ENCODE results near the gene DLGAP1. TPM values are rescaled to one million over a fixed set of nuclear protein-coding genes. Genes with fewer than 3 reads are reported as not detected.

The DLGAP1 gene
- total and polyA plus RNA-seq, 2 experiments from 2014 or later, result 0.13 to 0.22 TPM

- no peak overlapping the region for H3K4me2 ChIP-seq (ENCODE audit: unreplicated experiment)
- H3K4me3 ChIP-seq, result no peak overlapping the region
- no peaks in the 10 kb centered on the region for H3K79me2 ChIP-seq (ENCODE audit: insufficient read depth)
- H2AFZ ChIP-seq, result no peak overlapping the region
- in situ Hi-C loops (cut with MboI), result no loop called here
- WGBS, 2 experiments (ENCODE audit: low coverage in 1 of 2, low lambda C conversion rate in 2 of 2, missing lambda C conversion rate in 2 of 2), result 16% methylated on average over 3 of the region's 3 CpGs
- TF ChIP-seq EZH2 (IDR thresholded peaks at IDR 0.05; ENCODE audit: insufficient read depth, poor library complexity, severe bottlenecking) (no peak), EZH2phosphoT487 (IDR thresholded peaks at IDR 0.05; ENCODE audit: insufficient read depth, low read depth) (no peak)
- no peaks in the 10 kb centered on the region; the same call in 1 of the 2 replicates for H3F3A ChIP-seq (ENCODE audit: insufficient read depth)
- DNase-seq, result no peak
- no peak overlapping the region for H3K9ac ChIP-seq
- 0 out of 2 replicates have a peak, but pooled peaks cover 9% of the 10 kb centered on the region for H3K4me1 ChIP-seq (ENCODE audit: insufficient read depth)
- no peak overlapping the region for H3K27ac ChIP-seq
- no peaks in the 10 kb centered on the region for H3K36me3 ChIP-seq (ENCODE audit: low read depth)
- no peaks in the 10 kb centered on the region for H4K20me1 ChIP-seq (ENCODE audit: insufficient read depth)
- H3K9me2 ChIP-seq (ENCODE audit: insufficient read depth), result no peaks in the 10 kb centered on the region
- no peaks in the 10 kb centered on the region for H3K27me3 ChIP-seq (replicated peaks; ENCODE audit: insufficient read depth)
- H3K9me3 ChIP-seq (ENCODE audit: low read depth), result no peaks in the 10 kb centered on the region
These were observed 541.0 kb downstream of the DLGAP1 start for GRCh38 chr18:3914109-3914508.

GRCh38 chr18:3912705-3913104, 542.4 kb downstream of the DLGAP1 start:
- H3K9ac ChIP-seq, result no peak overlapping the region
- H3K36me3 ChIP-seq (ENCODE audit: low read depth), result no peaks in the 10 kb centered on the region
- H3K79me2 ChIP-seq (ENCODE audit: insufficient read depth), result no peaks in the 10 kb centered on the region
- no peaks in the 10 kb centered on the region for H3K9me3 ChIP-seq (ENCODE audit: low read depth)
- no peaks in the 10 kb centered on the region for H3K9me2 ChIP-seq (ENCODE audit: insufficient read depth)
- no peak overlapping the region for H3K4me2 ChIP-seq (ENCODE audit: unreplicated experiment)
- no peaks in the 10 kb centered on the region for H4K20me1 ChIP-seq (ENCODE audit: insufficient read depth)
- peak; percentile 33 for DNase-seq
- H3K4me3 ChIP-seq, result no peak overlapping the region
- no peaks in the 10 kb centered on the region; the same call in 1 of the 2 replicates for H3F3A ChIP-seq (ENCODE audit: insufficient read depth)
- 89 to 94% methylated on average over 1 of the region's 1 CpG for WGBS, 2 experiments (ENCODE audit: low coverage in 1 of 2, low lambda C conversion rate in 2 of 2, missing lambda C conversion rate in 2 of 2)
- TF ChIP-seq EZH2 (IDR thresholded peaks at IDR 0.05; ENCODE audit: insufficient read depth, poor library complexity, severe bottlenecking) (no peak), EZH2phosphoT487 (IDR thresholded peaks at IDR 0.05; ENCODE audit: insufficient read depth, low read depth) (no peak)
- H3K4me1 ChIP-seq (ENCODE audit: insufficient read depth), result 0 out of 2 replicates have a peak, but pooled peaks cover 9% of the 10 kb centered on the region
- in situ Hi-C loops (cut with MboI), result no loop called here
- no peaks in the 10 kb centered on the region for H3K27me3 ChIP-seq (replicated peaks; ENCODE audit: insufficient read depth)
- no peak overlapping the region for H3K27ac ChIP-seq
- no peak overlapping the region for H2AFZ ChIP-seq

GRCh38 chr18:3911413-3911812, 543.7 kb downstream of the DLGAP1 start:
- TF ChIP-seq EZH2phosphoT487 (IDR thresholded peaks at IDR 0.05; ENCODE audit: insufficient read depth, low read depth) (no peak), EZH2 (IDR thresholded peaks at IDR 0.05; ENCODE audit: insufficient read depth, poor library complexity, severe bottlenecking) (no peak)
- peak; percentile 10 for DNase-seq
- no peak overlapping the region for H3K4me2 ChIP-seq (ENCODE audit: unreplicated experiment)
- H3K36me3 ChIP-seq (ENCODE audit: low read depth), result no peaks in the 10 kb centered on the region
- in situ Hi-C loops (cut with MboI), result no loop called here
- no peaks in the 10 kb centered on the region for H3K9me2 ChIP-seq (ENCODE audit: insufficient read depth)
- 0 out of 2 replicates have a peak, but pooled peaks cover 9% of the 10 kb centered on the region for H3K4me1 ChIP-seq (ENCODE audit: insufficient read depth)
- H3K9me3 ChIP-seq (ENCODE audit: low read depth), result no peaks in the 10 kb centered on the region
- no peaks in the 10 kb centered on the region for H3K79me2 ChIP-seq (ENCODE audit: insufficient read depth)
- H3K27ac ChIP-seq, result no peak overlapping the region
- no peaks in the 10 kb centered on the region; the same call in 1 of the 2 replicates for H3F3A ChIP-seq (ENCODE audit: insufficient read depth)
- no peaks in the 10 kb centered on the region for H3K27me3 ChIP-seq (replicated peaks; ENCODE audit: insufficient read depth)
- no peak overlapping the region for H3K9ac ChIP-seq
- H4K20me1 ChIP-seq (ENCODE audit: insufficient read depth), result no peaks in the 10 kb centered on the region
- H3K4me3 ChIP-seq, result no peak overlapping the region
- no peak overlapping the region for H2AFZ ChIP-seq

- no peaks in the 10 kb centered on the region; the same call in 1 of the 2 replicates for H3F3A ChIP-seq (ENCODE audit: insufficient read depth)
- no peak overlapping the region; the same call in 1 of the 2 replicates for H3K27ac ChIP-seq
- no peaks in the 10 kb centered on the region for H3K79me2 ChIP-seq (ENCODE audit: insufficient read depth)
- WGBS, 2 experiments (ENCODE audit: low coverage in 1 of 2, low lambda C conversion rate in 2 of 2, missing lambda C conversion rate in 2 of 2), result 60 to 71% methylated on average over 4 of the region's 4 CpGs
- H3K36me3 ChIP-seq (ENCODE audit: low read depth), result no peaks in the 10 kb centered on the region
- TF ChIP-seq EZH2phosphoT487 (IDR thresholded peaks at IDR 0.05; ENCODE audit: insufficient read depth, low read depth) (no peak), EZH2 (IDR thresholded peaks at IDR 0.05; ENCODE audit: insufficient read depth, poor library complexity, severe bottlenecking) (no peak)
- no peak overlapping the region for H3K4me3 ChIP-seq
- H3K9me3 ChIP-seq (ENCODE audit: low read depth), result no peaks in the 10 kb centered on the region
- H3K4me2 ChIP-seq (ENCODE audit: unreplicated experiment), result no peak overlapping the region
- H3K4me1 ChIP-seq (ENCODE audit: insufficient read depth), result 0 out of 2 replicates have a peak, but pooled peaks cover 9% of the 10 kb centered on the region
- H3K27me3 ChIP-seq (replicated peaks; ENCODE audit: insufficient read depth), result no peaks in the 10 kb centered on the region
- H3K9me2 ChIP-seq (ENCODE audit: insufficient read depth), result no peaks in the 10 kb centered on the region
- in situ Hi-C loops (cut with MboI), result no loop called here
- no peaks in the 10 kb centered on the region for H4K20me1 ChIP-seq (ENCODE audit: insufficient read depth)
- H3K9ac ChIP-seq, result no peak overlapping the region
- peak; percentile 69 for DNase-seq
- H2AFZ ChIP-seq, result no peak overlapping the region
These were observed 544.6 kb downstream of the DLGAP1 start for GRCh38 chr18:3910512-3910911.

- Histone ChIP-seq H4K20me1 (ENCODE audit: insufficient read depth) (no peaks in the 10 kb centered on the region), H3K9ac (no peak overlapping the region), H3K36me3 (ENCODE audit: low read depth) (no peaks in the 10 kb centered on the region), H3K4me3 (no peak overlapping the region), H3K4me2 (ENCODE audit: unreplicated experiment) (no peak overlapping the region), H2AFZ (no peak overlapping the region), H3K27me3 (replicated peaks; ENCODE audit: insufficient read depth) (no peaks in the 10 kb centered on the region), H3K4me1 (ENCODE audit: insufficient read depth) (peaks cover 22% of the 10 kb centered on the region), H3K79me2 (ENCODE audit: insufficient read depth) (no peaks in the 10 kb centered on the region), H3K9me3 (ENCODE audit: low read depth) (no peaks in the 10 kb centered on the region), H3F3A (ENCODE audit: insufficient read depth) (peaks cover 12% of the 10 kb centered on the region), H3K9me2 (ENCODE audit: insufficient read depth) (no peaks in the 10 kb centered on the region), H3K27ac (no peak overlapping the region)
- DNase-seq, result no peak
- TF ChIP-seq EZH2phosphoT487 (IDR thresholded peaks at IDR 0.05; ENCODE audit: insufficient read depth, low read depth) (no peak), EZH2 (IDR thresholded peaks at IDR 0.05; ENCODE audit: insufficient read depth, poor library complexity, severe bottlenecking) (no peak)
- in situ Hi-C loops (cut with MboI), result no loop called here
These were observed 547.2 kb downstream of the DLGAP1 start for GRCh38 chr18:3907955-3908354.
